Activated CD4-positive, alpha-beta T cell treated with anti-CD3 and anti-CD28 coated beads for 24 hours (primary cell): ENCODE results near the gene ABLIM2.

Experiments used
- DNase-seq, 2 donors: peaks; one replicate each; pipeline ENCODE4 v3.0.0-alpha.2; 2020; ENCODE audit warnings: low read depth in 2 of 2

Gene ABLIM2

GRCh38 chr4:8028368-8028767, 130.2 kb downstream of the ABLIM2 start:
- DNase-seq: no peak

GRCh38 chr4:8026453-8026852, 132.2 kb downstream of the ABLIM2 start:
- no peak for DNase-seq

DNA sequence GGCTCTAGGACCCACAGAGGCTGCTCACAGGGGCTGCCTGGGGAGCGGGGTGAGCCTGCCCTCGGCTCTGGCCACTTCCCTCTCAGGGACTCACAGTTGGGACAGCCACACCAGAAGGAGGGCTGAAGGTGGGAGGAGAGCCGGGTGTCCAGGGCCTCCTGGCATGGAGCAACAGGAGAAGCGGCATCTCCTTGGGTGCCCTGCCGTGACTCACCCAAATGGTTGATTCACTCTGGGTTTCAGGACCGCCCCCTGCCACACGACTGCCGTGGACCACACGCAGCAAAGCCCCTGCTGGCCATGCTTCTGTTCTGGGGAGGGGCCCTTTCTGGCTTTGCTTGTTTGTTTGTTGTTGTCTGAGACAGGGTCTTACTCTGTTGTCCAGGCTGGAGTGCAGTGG, 132.9 kb downstream of the ABLIM2 start:
- no peak for DNase-seq

- no peak for DNase-seq
Measured at GRCh38 chr4:8024073-8024786, 134.4 kb downstream of the ABLIM2 start.

- no peak for DNase-seq
Measured at GRCh38 chr4:8023696-8024033, 134.9 kb downstream of the ABLIM2 start.

GRCh38 chr4:8022767-8023695, 135.6 kb downstream of the ABLIM2 start:
- no peak for DNase-seq

GRCh38 chr4:8021796-8022195, 136.8 kb downstream of the ABLIM2 start:
- no peak for DNase-seq

- no peak for DNase-seq
Measured at GRCh38 chr4:8019396-8020365, 138.9 kb downstream of the ABLIM2 start.

- no peak for DNase-seq
Measured at GRCh38 chr4:8016527-8016926, 142.1 kb downstream of the ABLIM2 start.

- DNase-seq: no peak
Measured at GRCh38 chr4:8015512-8015911, 143.1 kb downstream of the ABLIM2 start.

GRCh38 chr4:8013976-8014726, 144.5 kb downstream of the ABLIM2 start:
- no peak for DNase-seq

GRCh38 chr4:8012517-8012916, 146.1 kb downstream of the ABLIM2 start:
- DNase-seq: no peak

- DNase-seq: no peak
Measured at GRCh38 chr4:8010618-8011017, 148.0 kb downstream of the ABLIM2 start.

DNA sequence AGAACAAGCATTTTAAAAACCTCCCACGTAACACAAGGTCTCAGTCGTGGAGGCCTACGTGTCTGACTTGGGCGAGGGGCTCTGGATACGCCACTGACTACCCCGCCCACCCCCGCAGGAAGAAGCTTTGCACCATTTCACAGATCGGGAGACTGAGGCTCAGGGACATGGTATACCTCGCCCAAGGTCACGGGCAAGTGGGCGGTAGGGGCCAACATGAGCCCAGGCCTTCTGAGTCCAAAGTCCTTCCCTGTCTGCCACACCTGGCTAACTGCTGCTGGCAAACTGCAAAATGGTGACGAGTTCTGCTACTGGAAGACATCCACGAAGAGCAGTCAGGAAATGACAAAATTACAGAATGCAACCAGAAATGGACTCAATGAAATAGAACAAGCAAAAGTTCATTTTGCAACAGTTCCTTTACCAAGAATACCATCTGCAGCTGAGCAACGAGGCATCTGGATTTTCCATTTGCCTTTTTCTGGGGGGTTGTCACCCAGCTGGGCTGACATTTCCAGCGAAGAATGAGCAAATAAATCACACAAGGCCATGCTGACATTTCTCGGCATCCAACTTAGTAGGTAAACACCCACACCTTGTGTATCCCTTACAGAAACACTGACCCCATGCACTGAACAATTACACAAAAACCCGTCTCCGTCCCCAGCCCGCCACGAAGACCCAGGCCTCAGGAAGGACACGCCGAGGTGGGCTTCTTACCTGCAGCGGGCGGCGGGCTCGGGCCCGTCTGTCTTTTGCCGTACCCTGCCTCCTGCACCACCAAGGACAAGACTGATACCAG, 148.7 kb downstream of the ABLIM2 start:
- DNase-seq: no peak

- DNase-seq: no peak
Measured at GRCh38 chr4:8009097-8009496, 149.5 kb downstream of the ABLIM2 start.

DNA sequence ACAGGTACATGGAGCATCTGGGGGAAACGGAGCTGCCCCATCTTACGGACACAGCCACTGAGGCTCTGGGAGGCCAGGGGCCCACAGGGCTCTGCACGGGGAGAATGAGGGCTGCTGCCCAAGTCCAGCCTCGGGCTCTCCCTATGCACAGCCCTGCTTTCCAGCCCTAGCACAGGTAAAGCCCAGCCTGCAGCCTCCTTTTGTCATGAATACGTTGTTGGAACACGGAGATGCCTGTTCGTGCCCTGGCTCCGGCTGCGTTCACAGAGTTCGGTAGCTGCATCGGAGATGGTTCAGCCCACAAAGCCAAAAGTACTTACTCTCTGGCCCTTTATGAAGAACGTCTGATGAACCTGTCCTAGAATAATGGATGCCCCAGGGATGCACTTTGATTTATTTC, 150.2 kb downstream of the ABLIM2 start:
- no peak for DNase-seq

- DNase-seq: no peak
Measured at GRCh38 chr4:8007581-8007980, 151.0 kb downstream of the ABLIM2 start.

- DNase-seq: no peak
Measured at GRCh38 chr4:8006471-8006870, 152.1 kb downstream of the ABLIM2 start.

- DNase-seq: no peak
Measured at GRCh38 chr4:8005814-8006215, 152.8 kb downstream of the ABLIM2 start.

GRCh38 chr4:8005033-8005808, 153.4 kb downstream of the ABLIM2 start:
- DNase-seq: no peak
